Neuron (in vitro differentiated cells): ENCODE measurements around the gene GPC6.

Source experiments
- H2AFZ ChIP-seq: one replicate; pipeline ENCODE4 v1.6.1; 2013; ENCODE audit warnings: low read depth, mild to moderate bottlenecking, inconsistent platforms, low read length, moderate library complexity
- H3K27me3 ChIP-seq: one replicate; pipeline ENCODE4 v1.6.1; 2013; ENCODE audit warnings: low read length; ENCODE audit not compliant: insufficient read depth
- H3K36me3 ChIP-seq: one replicate; pipeline ENCODE4 v1.6.1; 2013; ENCODE audit warnings: low read length; ENCODE audit not compliant: insufficient read depth
- H3K4me1 ChIP-seq: one replicate; pipeline ENCODE4 v1.6.1; 2013; ENCODE audit warnings: low read length; ENCODE audit not compliant: insufficient read depth
- H3K4me3 ChIP-seq: 2 replicates; pipeline ENCODE4 v1.5.1; 2013; ENCODE audit warnings: mild to moderate bottlenecking, low read length, moderate library complexity
- H3K9me3 ChIP-seq: one replicate; pipeline ENCODE4 v1.6.1; 2013; ENCODE audit warnings: low read length

GPC6 gene

GRCh38 chr13:93740334-93740733 lies 513.7 kb downstream of the GPC6 start:
- Histone ChIP-seq H3K9me3 (peaks cover 2% of the 10 kb centered on the region), H3K27me3 (no peaks in the 10 kb centered on the region), H2AFZ (no peak overlapping the region), H3K4me3 (no peak overlapping the region), H3K4me1 (peaks cover 6% of the 10 kb centered on the region), H3K36me3 (no peaks in the 10 kb centered on the region)

GRCh38 chr13:93744033-93744432 lies 517.4 kb downstream of the GPC6 start:
- peaks cover 2% of the 10 kb centered on the region for H3K9me3 ChIP-seq
- H3K4me3 ChIP-seq, result no peak overlapping the region
- H3K4me1 ChIP-seq, result peaks cover 6% of the 10 kb centered on the region
- H2AFZ ChIP-seq, result no peak overlapping the region
- no peaks in the 10 kb centered on the region for H3K27me3 ChIP-seq
- no peaks in the 10 kb centered on the region for H3K36me3 ChIP-seq

- H2AFZ ChIP-seq, result no peak overlapping the region
- peaks cover 6% of the 10 kb centered on the region for H3K4me1 ChIP-seq
- H3K4me3 ChIP-seq, result no peak overlapping the region
- peaks cover 2% of the 10 kb centered on the region for H3K9me3 ChIP-seq
- H3K36me3 ChIP-seq, result no peaks in the 10 kb centered on the region
- no peaks in the 10 kb centered on the region for H3K27me3 ChIP-seq
These were observed 518.3 kb downstream of the GPC6 start for GRCh38 chr13:93744886-93745285.

DNA sequence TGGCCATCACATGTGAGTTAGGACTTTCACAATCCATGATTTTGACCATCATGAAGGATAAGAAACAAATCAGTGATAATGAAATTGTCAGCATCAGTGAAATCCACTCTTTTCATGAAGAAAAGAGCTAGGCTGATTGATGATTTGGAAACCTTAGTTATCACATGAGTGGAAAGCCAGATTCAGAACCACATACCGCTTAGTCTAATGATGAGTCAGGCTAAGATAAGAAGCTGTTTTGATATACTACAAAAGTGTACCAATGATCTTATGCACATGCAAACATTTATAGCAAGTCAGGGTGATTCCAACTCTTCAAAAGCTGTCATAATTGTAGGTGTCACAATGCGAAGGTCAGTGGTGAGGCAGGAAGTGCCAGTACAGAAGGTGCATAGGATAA lies 519.3 kb downstream of the GPC6 start:
- no peaks in the 10 kb centered on the region for H3K27me3 ChIP-seq
- peaks cover 2% of the 10 kb centered on the region for H3K9me3 ChIP-seq
- peaks cover 6% of the 10 kb centered on the region for H3K4me1 ChIP-seq
- no peak overlapping the region for H3K4me3 ChIP-seq
- H2AFZ ChIP-seq, result no peak overlapping the region
- H3K36me3 ChIP-seq, result no peaks in the 10 kb centered on the region

GRCh38 chr13:93746589-93746988 lies 520.0 kb downstream of the GPC6 start:
- no peaks in the 10 kb centered on the region for H3K36me3 ChIP-seq
- H3K9me3 ChIP-seq, result peaks cover 2% of the 10 kb centered on the region
- H3K4me3 ChIP-seq, result no peak overlapping the region
- peaks cover 6% of the 10 kb centered on the region for H3K4me1 ChIP-seq
- no peaks in the 10 kb centered on the region for H3K27me3 ChIP-seq
- no peak overlapping the region for H2AFZ ChIP-seq

GRCh38 chr13:93750676-93751075 lies 524.1 kb downstream of the GPC6 start:
- Histone ChIP-seq H3K36me3 (no peaks in the 10 kb centered on the region), H2AFZ (no peak overlapping the region), H3K4me3 (no peak overlapping the region), H3K9me3 (no peaks in the 10 kb centered on the region), H3K27me3 (no peaks in the 10 kb centered on the region), H3K4me1 (peaks cover 7% of the 10 kb centered on the region)

- H3K4me3 ChIP-seq, result no peak overlapping the region
- H2AFZ ChIP-seq, result no peak overlapping the region
- H3K36me3 ChIP-seq, result no peaks in the 10 kb centered on the region
- peaks cover 12% of the 10 kb centered on the region for H3K4me1 ChIP-seq
- no peaks in the 10 kb centered on the region for H3K27me3 ChIP-seq
- no peaks in the 10 kb centered on the region for H3K9me3 ChIP-seq
These were observed 524.5 kb downstream of the GPC6 start for GRCh38 chr13:93751117-93751516.

- Histone ChIP-seq H3K27me3 (no peaks in the 10 kb centered on the region), H3K9me3 (no peaks in the 10 kb centered on the region), H3K36me3 (no peaks in the 10 kb centered on the region), H3K4me1 (peaks cover 12% of the 10 kb centered on the region), H2AFZ (no peak overlapping the region), H3K4me3 (no peak overlapping the region)
These were observed 525.9 kb downstream of the GPC6 start for GRCh38 chr13:93752541-93752940.

- Histone ChIP-seq H3K4me1 (peaks cover 12% of the 10 kb centered on the region), H3K9me3 (no peaks in the 10 kb centered on the region), H2AFZ (no peak overlapping the region), H3K36me3 (no peaks in the 10 kb centered on the region), H3K27me3 (no peaks in the 10 kb centered on the region), H3K4me3 (no peak overlapping the region)
These were observed 527.0 kb downstream of the GPC6 start for GRCh38 chr13:93753639-93754038.

DNA sequence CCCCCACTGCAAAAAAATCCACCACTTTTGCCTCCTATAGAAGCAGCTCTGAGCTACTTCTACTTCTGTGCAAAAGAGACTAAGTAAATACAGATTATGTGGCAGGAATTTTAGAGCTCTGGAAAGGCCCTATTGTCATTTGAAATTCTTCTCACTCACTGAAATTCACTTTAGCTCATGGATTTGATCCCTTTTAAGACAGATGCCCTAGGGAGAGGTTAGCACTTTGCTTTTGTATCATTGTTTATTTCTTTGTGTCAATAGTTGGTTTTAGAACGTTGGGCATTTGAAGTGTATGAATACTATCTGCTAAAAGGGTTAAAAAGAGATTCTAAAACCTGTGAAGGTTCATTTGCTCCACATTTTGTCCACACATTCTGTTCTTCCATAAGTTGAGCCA lies 528.7 kb downstream of the GPC6 start:
- no peaks in the 10 kb centered on the region for H3K9me3 ChIP-seq
- no peak overlapping the region for H3K4me3 ChIP-seq
- no peaks in the 10 kb centered on the region for H3K36me3 ChIP-seq
- H3K4me1 ChIP-seq, result peaks cover 12% of the 10 kb centered on the region
- peak overlapping the region; percentile 63 for H2AFZ ChIP-seq
- no peaks in the 10 kb centered on the region for H3K27me3 ChIP-seq

GRCh38 chr13:93758575-93758974 lies 532.0 kb downstream of the GPC6 start:
- no peaks in the 10 kb centered on the region for H3K36me3 ChIP-seq
- H3K27me3 ChIP-seq, result no peaks in the 10 kb centered on the region
- H2AFZ ChIP-seq, result no peak overlapping the region
- H3K4me1 ChIP-seq, result peaks cover 12% of the 10 kb centered on the region
- peaks cover 2% of the 10 kb centered on the region for H3K9me3 ChIP-seq
- no peak overlapping the region for H3K4me3 ChIP-seq

GRCh38 chr13:93762708-93763426 lies 536.3 kb downstream of the GPC6 start:
- H2AFZ ChIP-seq, result no peak overlapping the region
- peaks cover 2% of the 10 kb centered on the region for H3K9me3 ChIP-seq

GRCh38 chr13:93765062-93765461 lies 538.5 kb downstream of the GPC6 start:
- Histone ChIP-seq H2AFZ (no peak overlapping the region), H3K27me3 (no peaks in the 10 kb centered on the region), H3K4me1 (no peaks in the 10 kb centered on the region), H3K4me3 (no peak overlapping the region), H3K9me3 (peaks cover 2% of the 10 kb centered on the region), H3K36me3 (no peaks in the 10 kb centered on the region)

More at GRCh38 chr13:93762708-93763426, 536.3 kb downstream of the GPC6 start:
- no peak overlapping the region for H3K4me3 ChIP-seq
- no peaks in the 10 kb centered on the region for H3K4me1 ChIP-seq
- no peaks in the 10 kb centered on the region for H3K27me3 ChIP-seq
- H3K36me3 ChIP-seq, result no peaks in the 10 kb centered on the region

DNA sequence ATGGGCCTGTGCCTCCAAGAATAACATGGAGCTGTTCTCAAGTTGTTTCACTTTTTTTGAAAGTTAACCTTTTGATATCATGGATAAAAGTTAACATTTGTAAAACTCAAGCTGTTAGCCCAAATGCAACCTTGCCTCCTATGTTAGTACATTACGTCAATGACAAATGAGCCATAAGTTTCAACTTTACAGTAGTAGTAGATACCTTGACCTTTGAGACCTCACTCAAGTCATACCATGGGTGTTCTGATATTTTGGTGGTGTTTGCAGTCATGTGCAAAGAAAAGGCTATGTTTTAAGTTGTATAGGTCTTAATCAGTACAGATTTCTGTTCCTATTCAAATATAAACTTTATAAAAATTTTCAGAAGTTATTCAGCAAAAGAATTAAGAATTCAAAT lies 539.2 kb downstream of the GPC6 start:
- H3K4me1 ChIP-seq, result no peaks in the 10 kb centered on the region
- no peak overlapping the region for H2AFZ ChIP-seq
- no peak overlapping the region for H3K4me3 ChIP-seq
- H3K36me3 ChIP-seq, result no peaks in the 10 kb centered on the region
- no peaks in the 10 kb centered on the region for H3K27me3 ChIP-seq
- H3K9me3 ChIP-seq, result peaks cover 2% of the 10 kb centered on the region
